Spleen (tissue), 7 donors: ENCODE data around the gene NAA15.

Source experiments
- POLR2A ChIP-seq, 3 donors: fragments of 450-650 bp; IDR thresholded peaks; one replicate each; pipeline ENCODE4 v1.5.1; 2017; ENCODE audit warnings: antibody characterized with exemption in 3 of 3, mild to moderate bottlenecking in 1 of 3
- POLR2AphosphoS5 ChIP-seq, 3 donors: sonication (generic); formaldehyde crosslinking; IDR thresholded peaks; one replicate each; pipeline ENCODE4 v1.5.1; 2017; ENCODE audit warnings: antibody characterized with exemption in 3 of 3
- TF ChIP-seq, protein P1 (sequence below), 11 experiments: fragments of 200-600 bp in 7 of 11; fragments of 450-650 bp in 4 of 11; sonication (generic) in 4 of 11; IDR thresholded peaks in 8 of 11; conservative IDR thresholded peaks in 3 of 11; 1 replicate in 7 of 11; 2 replicates in 4 of 11; pipeline versions ENCODE4 v1.4.0 to v1.8.0; 2016 to 2021; ENCODE audit warnings: antibody characterized with exemption in 11 of 11, inconsistent platforms in 4 of 11, mild to moderate bottlenecking in 1 of 11
- donor health status: DM: no; HTN: no; CAD: no; lungs with moderate emphysema.
- donor health status: DM: no; HTN: no; CAD: no.
- donor health status: DM: no; HTN: no; CAD: no.

DNA sequence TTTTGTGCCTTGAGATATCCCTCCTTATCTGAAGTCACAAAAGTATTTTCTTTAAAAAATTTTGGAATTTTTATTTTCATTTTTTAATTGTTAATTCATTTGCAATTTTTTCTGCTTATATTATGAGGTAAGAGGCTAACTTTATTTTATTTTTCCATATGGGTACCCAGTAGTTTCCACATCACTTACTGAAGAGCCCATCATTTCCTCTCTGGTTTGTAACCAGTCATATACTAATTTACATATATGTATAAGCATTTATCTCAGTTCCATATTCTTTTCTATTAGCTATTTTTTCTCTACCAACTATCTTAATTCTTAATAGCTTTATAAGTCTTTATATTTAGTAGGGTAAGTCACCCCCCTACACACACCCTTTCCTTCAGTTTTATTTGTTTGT is 48.3 kb upstream of the NAA15 start:
- TF ChIP-seq, protein P1, sequence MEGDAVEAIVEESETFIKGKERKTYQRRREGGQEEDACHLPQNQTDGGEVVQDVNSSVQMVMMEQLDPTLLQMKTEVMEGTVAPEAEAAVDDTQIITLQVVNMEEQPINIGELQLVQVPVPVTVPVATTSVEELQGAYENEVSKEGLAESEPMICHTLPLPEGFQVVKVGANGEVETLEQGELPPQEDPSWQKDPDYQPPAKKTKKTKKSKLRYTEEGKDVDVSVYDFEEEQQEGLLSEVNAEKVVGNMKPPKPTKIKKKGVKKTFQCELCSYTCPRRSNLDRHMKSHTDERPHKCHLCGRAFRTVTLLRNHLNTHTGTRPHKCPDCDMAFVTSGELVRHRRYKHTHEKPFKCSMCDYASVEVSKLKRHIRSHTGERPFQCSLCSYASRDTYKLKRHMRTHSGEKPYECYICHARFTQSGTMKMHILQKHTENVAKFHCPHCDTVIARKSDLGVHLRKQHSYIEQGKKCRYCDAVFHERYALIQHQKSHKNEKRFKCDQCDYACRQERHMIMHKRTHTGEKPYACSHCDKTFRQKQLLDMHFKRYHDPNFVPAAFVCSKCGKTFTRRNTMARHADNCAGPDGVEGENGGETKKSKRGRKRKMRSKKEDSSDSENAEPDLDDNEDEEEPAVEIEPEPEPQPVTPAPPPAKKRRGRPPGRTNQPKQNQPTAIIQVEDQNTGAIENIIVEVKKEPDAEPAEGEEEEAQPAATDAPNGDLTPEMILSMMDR (IDR thresholded peaks at IDR 0.05 in 8 of 11, conservative IDR thresholded peaks at IDR 0.05 in 3 of 11): no peak
- TF ChIP-seq POLR2A (IDR thresholded peaks at IDR 0.05): no peak
- no peak for TF ChIP-seq POLR2AphosphoS5 (IDR thresholded peaks at IDR 0.05)
